Suppressor macrophage treated with lipopolysaccharide for 4 hours (primary cell): ENCODE data around the gene TBC1D19.
"Not testable (repeated sequence)": the region's sequence is repeated elsewhere in the genome, so short reads cannot be mapped to it uniquely, and the experiment has no call there.

Experiments
- DNase-seq: peaks from one replicate; pipeline ENCODE4 v3.0.0-alpha.2; 2020

Gene TBC1D19

GRCh38 chr4:26601204-26601603 lies 17.3 kb downstream of the TBC1D19 start:
- DNase-seq, result no peak

GRCh38 chr4:26607776-26608175 lies 23.9 kb downstream of the TBC1D19 start:
- DNase-seq, result no peak

- DNase-seq, result no peak
Measured at GRCh38 chr4:26609391-26609790, 25.5 kb downstream of the TBC1D19 start.

DNA sequence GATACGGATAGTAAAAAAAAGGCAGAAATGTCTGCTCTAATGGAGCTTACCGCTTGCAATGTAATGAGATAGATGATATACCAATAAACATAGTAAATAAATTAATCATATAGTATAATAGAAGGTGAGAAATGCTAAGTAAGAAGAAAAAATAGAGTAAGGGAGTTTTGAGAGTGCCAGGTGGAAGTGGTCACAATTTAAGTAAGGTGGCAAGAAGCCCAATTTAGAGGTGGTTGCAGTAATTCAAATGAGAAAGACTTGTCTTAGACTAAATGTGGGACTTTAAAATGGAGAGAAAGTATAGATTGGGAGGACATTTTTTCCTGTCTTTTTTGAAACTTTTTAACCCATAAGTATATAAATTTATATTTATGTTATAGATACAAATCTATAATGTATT lies 26.0 kb downstream of the TBC1D19 start:
- DNase-seq, result no peak

GRCh38 chr4:26611372-26611771 lies 27.5 kb downstream of the TBC1D19 start:
- DNase-seq, result no peak

DNA sequence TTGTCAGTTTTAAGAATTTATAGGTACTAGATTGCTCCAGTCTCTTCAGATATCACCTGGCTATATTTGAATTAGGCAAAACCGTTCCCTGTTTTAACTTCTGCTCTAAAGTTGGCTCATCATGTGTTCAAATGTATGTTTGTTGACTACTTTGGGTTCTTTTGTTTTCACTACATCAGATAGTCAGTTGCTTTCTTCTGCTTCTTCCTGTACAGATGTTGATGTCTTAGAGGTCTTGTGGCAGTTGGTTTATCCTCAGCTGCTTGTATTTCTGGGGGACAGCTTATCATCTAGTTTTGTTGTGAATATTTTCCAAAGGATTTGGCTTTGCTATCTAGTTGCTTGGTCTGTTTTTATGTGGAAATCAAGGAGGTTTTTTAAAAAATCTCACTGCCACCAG lies 28.0 kb downstream of the TBC1D19 start:
- no peak for DNase-seq

- DNase-seq, result peak; percentile 39
Measured at GRCh38 chr4:26613237-26613636, 29.4 kb downstream of the TBC1D19 start.

GRCh38 chr4:26613735-26614134 lies 29.9 kb downstream of the TBC1D19 start:
- DNase-seq, result no peak

GRCh38 chr4:26619784-26620183 lies 35.9 kb downstream of the TBC1D19 start:
- no peak for DNase-seq

GRCh38 chr4:26621366-26621765 lies 37.5 kb downstream of the TBC1D19 start:
- no peak for DNase-seq

DNA sequence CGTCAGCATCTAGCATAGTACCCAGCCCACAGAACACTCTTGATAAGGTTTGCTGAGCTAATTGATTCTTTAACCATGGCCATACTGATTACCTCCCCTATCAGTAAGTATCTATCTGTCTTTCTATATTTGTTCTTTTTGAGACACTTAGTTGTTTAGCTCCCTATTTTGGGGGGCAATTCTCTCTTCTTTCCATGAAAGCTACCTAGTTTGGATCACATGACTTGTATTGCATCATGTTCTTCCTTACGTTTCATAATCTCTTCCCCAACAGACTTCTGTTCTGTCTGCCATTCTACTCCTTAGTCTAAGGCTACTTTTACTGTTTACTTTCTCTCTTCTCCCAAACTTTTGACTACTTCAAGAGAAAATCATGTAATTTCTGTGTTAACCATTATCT lies 39.0 kb downstream of the TBC1D19 start:
- no peak for DNase-seq

GRCh38 chr4:26626658-26627057 lies 42.8 kb downstream of the TBC1D19 start:
- DNase-seq, result not testable (repeated sequence)

DNA sequence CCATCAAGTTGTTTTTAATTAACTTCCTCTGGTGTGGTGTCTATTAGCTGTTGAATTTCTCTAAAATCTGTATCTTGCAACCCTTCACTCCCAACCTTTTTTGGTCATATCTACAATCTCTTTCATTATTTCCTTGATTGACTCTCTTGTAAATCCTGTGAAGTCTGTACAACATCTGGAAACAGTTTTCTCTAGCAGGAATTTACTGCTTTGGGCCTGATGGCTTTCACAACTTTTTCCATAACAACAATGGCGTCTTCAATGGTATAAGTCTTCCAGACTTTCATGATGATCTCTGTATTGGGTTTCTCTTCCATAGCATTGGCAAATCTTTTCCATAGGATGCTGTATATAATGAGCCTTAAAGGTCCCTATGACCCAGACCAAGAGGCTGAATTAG lies 49.0 kb downstream of the TBC1D19 start:
- no peak for DNase-seq

DNA sequence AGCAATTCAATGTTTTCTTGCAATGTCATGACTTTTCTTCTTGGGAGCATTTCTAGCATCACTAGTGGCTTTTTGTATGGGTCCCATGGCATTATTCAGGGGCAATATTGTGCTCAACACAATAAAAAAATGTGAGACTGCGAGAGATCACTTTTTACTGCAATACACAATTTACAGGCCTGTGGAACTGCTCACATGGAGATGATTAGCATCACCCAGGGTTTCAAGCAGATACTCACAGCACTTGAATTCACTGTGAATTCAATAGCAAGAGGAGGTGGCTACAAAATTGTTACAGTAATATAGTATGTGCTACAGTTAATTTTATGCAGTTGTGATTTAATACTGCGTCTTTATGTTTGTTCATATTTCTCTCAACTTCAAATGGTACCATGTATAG lies 50.4 kb downstream of the TBC1D19 start:
- DNase-seq, result no peak

- DNase-seq, result no peak
Measured at GRCh38 chr4:26636458-26636857, 52.6 kb downstream of the TBC1D19 start.

- DNase-seq, result not testable (repeated sequence)
Measured at GRCh38 chr4:26640639-26641038, 56.8 kb downstream of the TBC1D19 start.

DNA sequence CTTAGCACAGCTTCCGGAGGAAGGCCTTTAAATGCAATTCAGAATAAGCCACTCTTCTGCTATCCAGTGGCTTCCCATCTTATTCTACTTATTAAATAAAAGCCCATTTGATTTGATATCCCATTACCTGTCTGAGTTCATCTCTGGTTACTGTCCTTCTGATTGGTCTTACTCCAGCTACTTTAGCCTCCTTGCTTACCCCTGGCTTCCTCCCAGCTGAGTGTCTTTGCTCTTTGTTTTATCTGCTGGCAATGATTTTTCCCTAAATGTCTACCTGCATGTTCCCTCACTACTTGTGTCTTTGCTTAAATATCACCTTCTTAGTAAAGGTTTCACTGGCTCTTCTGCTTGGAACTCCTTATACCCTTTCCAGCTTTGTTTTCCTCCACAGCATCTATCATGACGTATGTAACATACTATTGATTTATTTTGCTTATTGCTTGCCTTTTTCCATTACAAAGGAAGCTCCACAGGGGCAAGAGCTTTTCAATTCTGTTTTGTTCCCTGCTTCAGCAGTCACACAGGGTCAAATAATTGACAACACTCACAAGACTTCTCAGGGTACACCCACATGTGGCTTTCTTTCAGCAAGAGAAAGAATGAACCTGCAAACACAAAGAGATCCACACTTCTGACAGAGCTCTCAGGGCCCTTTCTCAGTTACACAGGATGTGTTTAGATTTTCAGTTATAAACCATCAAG lies 63.8 kb downstream of the TBC1D19 start:
- no peak for DNase-seq

DNA sequence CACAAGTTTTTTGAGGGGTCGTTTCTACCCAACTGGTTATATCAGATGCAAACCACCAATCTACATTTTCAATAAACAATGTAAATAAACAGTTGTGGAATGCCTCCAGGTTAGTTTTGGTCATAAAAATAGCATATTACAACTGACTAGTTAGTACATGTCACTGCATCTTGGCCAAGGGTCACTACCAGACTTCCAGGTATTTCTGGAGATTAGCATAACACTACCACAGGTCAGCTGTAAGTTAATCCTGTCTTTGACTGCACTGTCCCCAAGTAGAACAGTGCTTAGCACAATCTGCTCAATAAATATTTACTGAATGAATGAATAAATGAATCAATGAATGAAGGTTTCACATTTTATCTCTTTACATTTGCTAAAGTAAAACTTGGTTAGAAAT lies 64.4 kb downstream of the TBC1D19 start:
- DNase-seq, result no peak

DNA sequence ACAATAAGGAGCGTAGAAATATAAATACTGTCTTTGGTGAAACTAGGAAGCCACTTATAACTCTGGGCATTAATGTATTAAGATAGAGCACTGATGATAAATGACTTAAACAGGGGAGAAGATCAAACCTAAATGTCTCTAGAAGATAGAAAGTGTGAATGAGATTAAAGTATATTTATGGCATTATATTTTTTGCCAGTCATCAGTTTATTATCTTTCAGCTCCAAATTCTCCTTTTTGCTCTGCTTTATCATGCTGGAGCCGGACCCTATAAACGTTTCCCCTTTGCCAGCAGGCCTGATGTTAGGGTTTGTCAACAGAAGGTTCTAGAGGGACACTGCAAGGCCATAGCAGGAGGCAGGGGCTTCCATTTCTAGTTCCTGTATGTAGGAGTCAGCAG lies 76.4 kb downstream of the TBC1D19 start:
- DNase-seq, result no peak

GRCh38 chr4:26663888-26664287 lies 80.0 kb downstream of the TBC1D19 start:
- DNase-seq, result no peak

- DNase-seq, result no peak
Measured at GRCh38 chr4:26670903-26671537, 87.1 kb downstream of the TBC1D19 start.

- not testable (repeated sequence) for DNase-seq
Measured at GRCh38 chr4:26679040-26679695, 95.3 kb downstream of the TBC1D19 start.

DNA sequence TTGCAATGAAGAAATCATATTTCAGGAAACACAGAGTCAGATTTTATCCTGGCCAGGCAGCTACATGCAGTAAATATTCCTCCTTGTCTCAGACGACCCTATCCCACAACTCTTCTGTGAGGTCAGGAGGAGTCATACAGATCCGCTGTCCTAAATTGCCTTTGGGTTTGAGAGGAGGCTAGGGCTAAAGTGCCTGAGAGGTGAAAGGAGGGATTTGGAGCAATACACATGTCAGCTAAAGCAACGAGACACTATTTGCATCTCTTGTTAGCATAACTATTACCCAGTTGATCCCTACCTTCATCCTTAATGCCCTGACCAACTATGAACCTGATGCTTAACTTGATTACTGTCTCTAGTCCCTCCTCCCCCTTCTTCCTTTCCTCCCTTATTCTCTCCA lies 98.6 kb downstream of the TBC1D19 start:
- DNase-seq, result no peak

GRCh38 chr4:26685250-26685649 lies 101.4 kb downstream of the TBC1D19 start:
- no peak for DNase-seq
